SU-DHL-6 (cell line): ENCODE results near the gene CDCP2.

ENCODE experiments used
- H2AFZ ChIP-seq: fragments of 200-600 bp; sonication (generic); 2 replicates; pipeline ENCODE4 v1.6.1; 2014; ENCODE audit warnings: low read depth, mild to moderate bottlenecking, moderate library complexity, mixed read lengths, antibody characterized with exemption, low read length; ENCODE audit not compliant: severe bottlenecking
- H3F3A ChIP-seq: fragments of 200-600 bp; shearing (Covaris generic); 2 replicates; pipeline ENCODE4 v1.6.0; 2016; ENCODE audit warnings: antibody characterized with exemption, mild to moderate bottlenecking; ENCODE audit not compliant: insufficient read depth
- H3K27ac ChIP-seq: fragments of 200-600 bp; sonication (generic); 2 replicates; pipeline ENCODE4 v1.5.1; 2016; ENCODE audit warnings: low read depth, mild to moderate bottlenecking, low read length, moderate library complexity, mixed read lengths
- H3K27me3 ChIP-seq: fragments of 200-600 bp; sonication (generic), shearing (Covaris generic); 2 replicates; pipeline ENCODE4 v1.6.0; 2014; ENCODE audit warnings: mild to moderate bottlenecking, low read length
- H3K36me3 ChIP-seq: fragments of 200-600 bp; sonication (generic); 2 replicates; pipeline ENCODE4 v1.6.1; 2014; ENCODE audit warnings: mild to moderate bottlenecking, low read length, mixed read lengths
- H3K4me2 ChIP-seq: fragments of 300-600, 200-600 bp; shearing (Covaris generic), sonication (generic); 2 replicates; pipeline ENCODE4 v1.6.0; 2014; ENCODE audit warnings: low read length, low read depth, mild to moderate bottlenecking; ENCODE audit not compliant: poor library complexity, severe bottlenecking
- H3K4me3 ChIP-seq: fragments of 200-600 bp; sonication (generic); 2 replicates; pipeline ENCODE4 v1.5.1; 2014; ENCODE audit warnings: antibody characterized with exemption, low read length, mild to moderate bottlenecking, mixed read lengths; ENCODE audit not compliant: insufficient read depth, poor library complexity, severe bottlenecking
- H3K79me2 ChIP-seq: fragments of 200-600 bp; sonication (generic); 2 replicates; pipeline ENCODE4 v1.6.1; 2014; ENCODE audit warnings: mild to moderate bottlenecking, low read length, moderate library complexity; ENCODE audit not compliant: insufficient read depth
- H3K9ac ChIP-seq: fragments of 200-600 bp; sonication (generic); 2 replicates; pipeline ENCODE4 v1.7.0; 2014; ENCODE audit warnings: mild to moderate bottlenecking, low read length
- H3K9me2 ChIP-seq: fragments of 200-600 bp; sonication (generic); replicated peaks from 2 replicates; pipeline ENCODE4 v1.6.1; 2014; ENCODE audit warnings: low read length; ENCODE audit not compliant: insufficient read depth
- H3K9me3 ChIP-seq: fragments of 200-600 bp; sonication (generic); 2 replicates; pipeline ENCODE4 v1.6.1; 2014; ENCODE audit warnings: low read length, mixed read lengths; ENCODE audit not compliant: insufficient read depth
- H4K20me1 ChIP-seq: fragments of 200-600 bp; sonication (generic); 2 replicates; pipeline ENCODE4 v1.6.1; 2014; ENCODE audit warnings: low read depth, mild to moderate bottlenecking, antibody characterized with exemption, low read length, moderate library complexity, mixed read lengths
- EZH2phosphoT487 ChIP-seq: fragments of 200-600 bp; sonication (generic), shearing (Covaris generic); conservative IDR thresholded peaks from 2 replicates; pipeline ENCODE4 v1.6.1; 2018; ENCODE audit warnings: mild to moderate bottlenecking, antibody characterized with exemption, low read length, moderate library complexity, mixed read lengths
- TF ChIP-seq, protein P1 (sequence below): fragments of 200-600 bp; sonication (generic); IDR thresholded peaks from one replicate; pipeline ENCODE4 v1.5.1; 2017; ENCODE audit warnings: antibody characterized with exemption, mild to moderate bottlenecking, low read length, moderate library complexity; ENCODE audit not compliant: insufficient read depth, poor library complexity, severe bottlenecking

CDCP2 gene

DNA sequence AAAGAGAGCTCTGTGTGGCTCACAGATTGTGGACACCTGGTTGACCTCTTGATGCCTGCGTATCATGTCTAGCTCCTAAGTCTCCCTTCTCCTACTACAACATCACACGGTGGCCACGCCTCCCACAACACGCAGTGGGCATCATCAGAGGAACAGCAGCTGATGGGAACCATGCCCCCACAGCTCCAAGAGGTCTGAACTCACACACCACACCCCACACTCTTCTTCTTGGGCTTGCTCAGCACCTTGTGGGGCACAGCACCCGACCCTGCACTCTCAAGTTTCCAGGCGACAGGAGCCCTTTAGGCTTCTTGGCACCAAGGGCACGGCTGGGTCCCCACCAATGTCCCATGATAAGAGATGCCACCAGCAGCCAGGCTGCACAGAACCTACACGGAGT lies 18.8 kb upstream of the CDCP2 start:
- no peaks in the 10 kb centered on the region for H4K20me1 ChIP-seq
- no peaks in the 10 kb centered on the region for H3K9me2 ChIP-seq
- no peaks in the 10 kb centered on the region for H3K27me3 ChIP-seq
- H2AFZ ChIP-seq, result no peak overlapping the region
- H3K9ac ChIP-seq, result no peak overlapping the region
- H3K27ac ChIP-seq, result no peak overlapping the region
- H3K36me3 ChIP-seq, result no peaks in the 10 kb centered on the region
- no peaks in the 10 kb centered on the region for H3F3A ChIP-seq
- H3K9me3 ChIP-seq, result no peaks in the 10 kb centered on the region
- no peak for TF ChIP-seq EZH2phosphoT487
- no peak overlapping the region for H3K4me3 ChIP-seq
- no peak overlapping the region for H3K4me2 ChIP-seq
- H3K79me2 ChIP-seq, result no peaks in the 10 kb centered on the region

DNA sequence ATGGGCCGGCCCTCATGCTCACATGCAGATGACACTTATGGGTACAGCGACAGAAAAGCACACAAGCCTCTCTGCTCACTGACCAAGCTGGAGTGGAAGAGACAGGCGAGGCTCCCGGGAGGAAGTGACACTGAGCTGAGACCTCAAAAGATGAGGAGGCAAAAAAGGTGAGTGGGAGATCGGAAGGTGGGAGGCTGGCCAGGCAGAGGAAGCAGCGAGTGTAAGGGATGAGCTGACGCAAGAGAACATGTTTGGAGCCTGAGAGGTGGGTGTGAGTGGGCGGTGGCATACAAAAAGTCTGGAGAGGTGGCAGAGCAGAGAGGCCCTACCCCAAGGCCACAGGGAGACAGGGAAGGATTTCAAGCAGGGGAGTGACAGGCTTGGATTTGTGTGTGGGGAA lies 18.2 kb upstream of the CDCP2 start:
- H3K79me2 ChIP-seq, result no peaks in the 10 kb centered on the region
- H3F3A ChIP-seq, result no peaks in the 10 kb centered on the region
- no peak overlapping the region for H3K9ac ChIP-seq
- H3K4me3 ChIP-seq, result no peak overlapping the region
- no peaks in the 10 kb centered on the region for H4K20me1 ChIP-seq
- no peaks in the 10 kb centered on the region for H3K9me3 ChIP-seq
- no peaks in the 10 kb centered on the region for H3K27me3 ChIP-seq
- H3K27ac ChIP-seq, result no peak overlapping the region
- no peak overlapping the region for H3K4me2 ChIP-seq
- H2AFZ ChIP-seq, result no peak overlapping the region
- no peaks in the 10 kb centered on the region for H3K36me3 ChIP-seq
- no peaks in the 10 kb centered on the region for H3K9me2 ChIP-seq
- TF ChIP-seq, protein P1, sequence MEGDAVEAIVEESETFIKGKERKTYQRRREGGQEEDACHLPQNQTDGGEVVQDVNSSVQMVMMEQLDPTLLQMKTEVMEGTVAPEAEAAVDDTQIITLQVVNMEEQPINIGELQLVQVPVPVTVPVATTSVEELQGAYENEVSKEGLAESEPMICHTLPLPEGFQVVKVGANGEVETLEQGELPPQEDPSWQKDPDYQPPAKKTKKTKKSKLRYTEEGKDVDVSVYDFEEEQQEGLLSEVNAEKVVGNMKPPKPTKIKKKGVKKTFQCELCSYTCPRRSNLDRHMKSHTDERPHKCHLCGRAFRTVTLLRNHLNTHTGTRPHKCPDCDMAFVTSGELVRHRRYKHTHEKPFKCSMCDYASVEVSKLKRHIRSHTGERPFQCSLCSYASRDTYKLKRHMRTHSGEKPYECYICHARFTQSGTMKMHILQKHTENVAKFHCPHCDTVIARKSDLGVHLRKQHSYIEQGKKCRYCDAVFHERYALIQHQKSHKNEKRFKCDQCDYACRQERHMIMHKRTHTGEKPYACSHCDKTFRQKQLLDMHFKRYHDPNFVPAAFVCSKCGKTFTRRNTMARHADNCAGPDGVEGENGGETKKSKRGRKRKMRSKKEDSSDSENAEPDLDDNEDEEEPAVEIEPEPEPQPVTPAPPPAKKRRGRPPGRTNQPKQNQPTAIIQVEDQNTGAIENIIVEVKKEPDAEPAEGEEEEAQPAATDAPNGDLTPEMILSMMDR, result no peak
- TF ChIP-seq EZH2phosphoT487, result no peak

DNA sequence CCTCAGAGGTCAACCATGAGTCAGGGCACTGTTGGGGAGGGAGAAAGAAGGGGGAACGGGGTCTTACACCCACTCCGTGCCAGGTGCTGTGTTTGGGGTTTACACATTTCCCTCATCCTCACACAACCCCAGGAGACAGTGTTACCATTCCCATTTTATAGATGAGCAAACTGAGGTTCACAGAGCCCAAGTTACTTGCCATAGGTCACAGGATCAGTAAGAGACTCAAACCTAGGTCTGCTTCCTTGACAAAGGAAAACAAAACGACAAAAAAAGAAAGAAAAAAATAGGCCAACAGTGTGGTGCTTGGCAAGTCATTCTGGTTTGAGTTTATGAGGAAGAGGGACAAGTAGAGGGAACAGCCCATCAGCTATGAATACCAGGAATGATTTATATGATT lies 16.3 kb upstream of the CDCP2 start:
- Histone ChIP-seq H3K27ac (no peak overlapping the region), H3K36me3 (no peaks in the 10 kb centered on the region), H3K4me3 (no peak overlapping the region)

DNA sequence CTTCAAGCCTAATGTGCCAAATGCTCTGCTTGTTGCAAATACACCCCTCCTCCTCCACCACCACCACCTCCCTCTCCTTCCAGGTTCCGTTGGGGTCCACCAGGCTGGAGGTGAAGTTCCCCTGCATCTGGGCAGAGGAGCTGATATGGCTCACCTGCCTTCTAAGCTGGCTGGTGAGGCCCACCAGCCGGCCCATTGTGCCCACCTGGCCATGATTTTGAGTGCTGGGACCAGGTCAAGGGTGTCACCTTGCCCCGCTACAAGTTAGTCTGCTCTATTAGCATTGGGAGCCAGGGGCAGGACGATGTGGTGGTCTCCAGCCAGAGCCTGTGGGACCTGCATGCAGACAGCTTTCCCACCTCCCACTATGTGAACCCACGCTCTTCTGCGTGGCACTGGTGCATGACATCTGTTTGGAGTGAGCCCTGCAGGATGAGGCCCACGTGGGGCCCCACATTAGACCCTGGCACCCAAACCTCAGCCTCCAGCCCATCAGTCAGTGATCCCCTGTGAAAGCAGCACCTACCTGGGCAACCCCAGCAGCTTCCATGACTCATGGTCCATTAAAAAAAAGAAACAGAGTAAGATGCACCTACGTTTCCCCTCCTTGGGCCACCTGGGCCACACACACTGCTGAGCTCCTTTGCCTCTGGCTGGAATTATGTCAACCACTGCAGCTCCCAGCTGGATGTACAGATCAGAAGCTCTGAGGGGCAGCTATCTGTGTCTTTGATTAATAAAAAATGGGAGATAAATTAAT lies 15.6 kb upstream of the CDCP2 start:
- Histone ChIP-seq H3K27ac (no peak overlapping the region), H3F3A (no peaks in the 10 kb centered on the region), H2AFZ (no peak overlapping the region), H3K9ac (no peak overlapping the region), H3K36me3 (no peaks in the 10 kb centered on the region), H3K79me2 (no peaks in the 10 kb centered on the region), H3K9me2 (no peaks in the 10 kb centered on the region), H3K4me3 (no peak overlapping the region), H4K20me1 (no peaks in the 10 kb centered on the region), H3K27me3 (no peaks in the 10 kb centered on the region), H3K9me3 (no peaks in the 10 kb centered on the region), H3K4me2 (no peak overlapping the region)
- TF ChIP-seq, protein P1, result no peak
- TF ChIP-seq EZH2phosphoT487, result no peak

More for the DNA sequence above, 16.3 kb upstream of the CDCP2 start:
- no peak overlapping the region for H2AFZ ChIP-seq
- no peak overlapping the region for H3K4me2 ChIP-seq
- H3K9me2 ChIP-seq, result no peaks in the 10 kb centered on the region
- no peaks in the 10 kb centered on the region for H3K27me3 ChIP-seq
- H3K79me2 ChIP-seq, result no peaks in the 10 kb centered on the region
- no peaks in the 10 kb centered on the region for H4K20me1 ChIP-seq
- no peak for TF ChIP-seq EZH2phosphoT487
- TF ChIP-seq, protein P1, result no peak
- no peaks in the 10 kb centered on the region for H3K9me3 ChIP-seq
- H3K9ac ChIP-seq, result no peak overlapping the region
- H3F3A ChIP-seq, result no peaks in the 10 kb centered on the region
